ENCODE measurements around the gene SAMD4A. TPM values are rescaled to one million over a fixed set of nuclear protein-coding genes. Genes with fewer than 3 reads are reported as not detected.
A peak's percentile ranks its signal among the peaks of the same experiment; 100 is the strongest.

The SAMD4A gene
- total RNA-seq, 1 donor from 2014 or later = 30.0 TPM

- peaks cover 44% of the 10 kb centered on the region for H3K4me1 Mint-ChIP-seq
- peaks cover 3% of the 10 kb centered on the region for H3K36me3 Mint-ChIP-seq
- H3K27me3 Mint-ChIP-seq (ENCODE audit: low read depth) = no peaks in the 10 kb centered on the region
Observed at GRCh38 chr14:54627540-54628363, 60.8 kb downstream of the SAMD4A start.

DNA sequence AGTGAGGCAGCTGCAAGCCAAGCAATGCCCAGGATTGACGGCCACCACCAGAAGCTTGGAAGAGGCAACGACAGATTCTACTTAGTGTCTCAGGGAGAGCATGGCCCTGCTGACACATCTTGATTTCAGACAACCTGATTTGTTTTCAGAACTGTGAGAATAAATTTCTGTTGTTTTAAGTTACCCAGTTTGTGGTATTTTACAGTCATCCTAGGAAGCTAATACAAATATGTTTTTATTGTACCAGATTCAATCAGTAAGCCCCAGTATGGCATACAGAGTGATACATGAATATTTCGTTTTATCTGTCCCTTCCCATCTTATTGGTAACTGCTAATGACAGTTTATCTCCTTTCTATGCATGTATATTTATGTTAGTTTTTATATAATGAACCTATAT, 62.3 kb downstream of the SAMD4A start:
- no peak for DNase-seq (ENCODE audit: low spot score in 2 of 2, unreplicated experiment in 2 of 2)
- TF ChIP-seq CTCF (IDR thresholded peaks at IDR 0.05; ENCODE audit: unreplicated experiment) = no peak
- Mint-ChIP-seq H3K9me3 (peaks cover 5% of the 10 kb centered on the region), H3K36me3 (peaks cover 3% of the 10 kb centered on the region), H3K27me3 (ENCODE audit: low read depth) (no peaks in the 10 kb centered on the region), H3K27ac (no peak overlapping the region), H3K4me3 (no peak overlapping the region), H3K4me1 (peaks cover 36% of the 10 kb centered on the region)

More at GRCh38 chr14:54627540-54628363, 60.8 kb downstream of the SAMD4A start:
- no peak for TF ChIP-seq CTCF (IDR thresholded peaks at IDR 0.05; ENCODE audit: unreplicated experiment)
- peak overlapping the region; percentile 18 for H3K4me3 Mint-ChIP-seq
- H3K9me3 Mint-ChIP-seq = peaks cover 5% of the 10 kb centered on the region
- H3K27ac Mint-ChIP-seq = peak overlapping the region; percentile 91
- no peak for DNase-seq (ENCODE audit: low spot score in 2 of 2, unreplicated experiment in 2 of 2)

DNA sequence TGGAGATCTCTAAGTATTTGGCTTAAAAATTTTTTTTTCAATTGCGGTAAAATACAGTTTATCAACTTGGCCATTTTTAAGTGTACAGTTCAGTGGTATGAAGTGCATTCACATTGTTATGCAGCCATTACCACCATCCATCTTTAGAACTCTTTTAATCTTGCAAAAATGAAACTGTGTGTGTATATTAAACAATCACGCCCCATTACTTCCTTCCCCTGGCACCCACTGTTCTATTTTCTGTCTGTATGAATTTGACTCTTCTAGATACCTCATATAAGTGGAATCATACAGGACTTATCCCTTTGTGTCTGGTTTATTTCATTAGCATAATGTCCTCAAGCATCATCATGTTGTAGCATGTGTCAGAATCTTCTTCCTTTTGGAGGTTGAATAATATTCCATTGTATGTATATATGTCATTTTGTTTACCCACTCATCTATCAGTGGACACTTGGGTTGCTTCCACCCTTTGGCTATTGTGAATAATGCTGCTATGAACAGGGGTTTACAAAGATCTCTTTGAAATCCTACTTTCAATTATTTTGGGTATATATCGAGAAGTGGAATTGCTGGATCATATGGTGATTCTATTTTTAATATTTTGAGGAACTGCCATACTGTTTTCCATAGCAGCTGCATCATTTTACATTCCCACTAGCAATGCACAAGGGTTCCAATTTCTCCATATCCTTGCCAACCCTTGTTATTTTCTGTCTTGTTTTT, 62.9 kb downstream of the SAMD4A start:
- Mint-ChIP-seq H3K4me3 (no peak overlapping the region), H3K36me3 (peaks cover 3% of the 10 kb centered on the region), H3K27ac (no peak overlapping the region), H3K4me1 (peaks cover 30% of the 10 kb centered on the region), H3K9me3 (peaks cover 5% of the 10 kb centered on the region), H3K27me3 (ENCODE audit: low read depth) (no peaks in the 10 kb centered on the region)
- TF ChIP-seq CTCF (IDR thresholded peaks at IDR 0.05; ENCODE audit: unreplicated experiment) = no peak
- no peak for DNase-seq (ENCODE audit: low spot score in 2 of 2, unreplicated experiment in 2 of 2)

DNA sequence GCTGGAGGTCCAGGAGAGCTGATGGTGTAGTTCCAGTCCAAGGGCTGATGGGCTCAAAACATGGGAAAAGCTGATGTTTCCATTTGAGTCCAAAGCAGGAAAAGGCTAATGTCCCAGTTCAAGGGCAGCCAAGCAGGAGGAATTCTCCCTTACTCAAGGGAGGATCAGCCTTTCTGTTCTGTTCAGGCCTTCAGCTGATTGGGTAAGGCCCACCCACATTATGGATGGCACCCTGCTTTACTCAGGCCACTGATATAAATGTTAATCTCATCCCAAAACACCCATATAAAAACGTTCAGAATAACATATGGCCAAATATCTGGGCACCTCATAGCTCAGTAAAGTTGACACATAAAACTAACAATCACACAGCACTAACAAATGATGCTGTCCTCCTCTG, 64.1 kb downstream of the SAMD4A start:
- Mint-ChIP-seq H3K4me3 (no peak overlapping the region), H3K36me3 (peaks cover 3% of the 10 kb centered on the region), H3K4me1 (peaks cover 22% of the 10 kb centered on the region), H3K27ac (no peak overlapping the region), H3K9me3 (peaks cover 5% of the 10 kb centered on the region), H3K27me3 (ENCODE audit: low read depth) (no peaks in the 10 kb centered on the region)
- DNase-seq (ENCODE audit: low spot score in 2 of 2, unreplicated experiment in 2 of 2) = no peak
- TF ChIP-seq CTCF (IDR thresholded peaks at IDR 0.05; ENCODE audit: unreplicated experiment) = no peak

DNA sequence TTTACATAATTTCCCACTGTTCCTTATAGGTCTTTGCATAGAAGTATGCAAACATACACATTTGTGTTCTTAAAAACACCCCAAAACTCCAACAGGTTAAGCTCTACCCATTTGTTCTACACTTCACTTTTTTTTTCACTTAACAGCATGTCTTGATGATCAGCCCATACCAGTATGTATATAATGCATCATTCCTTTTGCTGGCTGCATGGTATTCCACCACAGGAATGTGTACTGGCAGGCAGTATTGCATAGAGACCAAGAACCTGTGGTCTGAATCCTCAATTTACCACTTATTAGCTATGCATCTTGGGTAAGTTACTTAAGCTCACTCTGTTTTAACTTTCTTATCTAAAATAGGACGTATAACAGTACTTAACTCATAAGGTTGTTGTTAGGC, 65.5 kb downstream of the SAMD4A start:
- DNase-seq (ENCODE audit: low spot score in 2 of 2, unreplicated experiment in 2 of 2) = no peak
- H3K4me3 Mint-ChIP-seq = no peak overlapping the region
- H3K27me3 Mint-ChIP-seq (ENCODE audit: low read depth) = no peaks in the 10 kb centered on the region
- TF ChIP-seq CTCF (IDR thresholded peaks at IDR 0.05; ENCODE audit: unreplicated experiment) = no peak
- H3K27ac Mint-ChIP-seq = no peak overlapping the region
- H3K4me1 Mint-ChIP-seq = peaks cover 23% of the 10 kb centered on the region
- H3K36me3 Mint-ChIP-seq = peaks cover 3% of the 10 kb centered on the region
- H3K9me3 Mint-ChIP-seq = peaks cover 5% of the 10 kb centered on the region

Data from mesothelial cell of epicardium (in vitro differentiated cells).